ENCODE results near the gene SIAH1. TPM values are rescaled to one million over a fixed set of nuclear protein-coding genes. Genes with fewer than 3 reads are reported as not detected.
"Not testable (repeated sequence)": the region's sequence is repeated elsewhere in the genome, so short reads cannot be mapped to it uniquely, and the experiment has no call there.

The SIAH1 gene
- total and polyA plus RNA-seq, 9 of the 15 experiments (the other 6 are each of a cell fraction or from before 2014, with no cell fraction given): 4.1 to 14.3 (median 12.5) TPM

- WGBS (ENCODE audit: insufficient coverage, low coverage, missing lambda C conversion rate): 11% methylated on average over 26 of the region's 29 CpGs
- H3K27ac ChIP-seq (ENCODE audit: extremely low read depth, low read depth, low read length); H3K79me2 ChIP-seq (ENCODE audit: control insufficient read depth, insufficient read depth, low read length); DNase-seq (ENCODE audit: extremely low read depth in 1 of 4, low spot score in 3 of 4); H3K9ac ChIP-seq (ENCODE audit: insufficient read depth in 1 of 2, low read depth in 2 of 2, low read length in 2 of 2); H2AFZ ChIP-seq (ENCODE audit: low read depth, low read length); H3K36me3 ChIP-seq (ENCODE audit: control insufficient read depth, insufficient read depth, low read length); H3K9me3 ChIP-seq (replicated peaks; ENCODE audit: control insufficient read depth, insufficient read depth, low read depth, low read length); H3K4me1 ChIP-seq (replicated peaks in 1 of 2; ENCODE audit: control insufficient read depth in 2 of 2, insufficient read depth in 2 of 2, low read length in 2 of 2); POLR2A ChIA-PET; H3K4me3 ChIP-seq; ATAC-seq; BruUV-seq (replicated peaks); H4K20me1 ChIP-seq (replicated peaks; ENCODE audit: control insufficient read depth, insufficient read depth, low read length); FAIRE-seq; intact Hi-C loops (cut with micrococcal nuclease); in situ Hi-C loops (cut with MboI); H3K4me2 ChIP-seq (ENCODE audit: insufficient read depth, low read length); H3K9me1 ChIP-seq (ENCODE audit: control insufficient read depth, insufficient read depth, low read length): not testable (repeated sequence)
- H3K27me3 ChIP-seq (ENCODE audit: control insufficient read depth in 2 of 2, insufficient read depth in 2 of 2, low read length in 2 of 2): peaks cover 7 to 14% of the 10 kb centered on the region in 2 experiments
- CTCF ChIA-PET (ENCODE audit: low intra/inter-chr PET ratio): interaction anchor here (0.5 kb wide), 1 partner anchor 73 kb away, joined by 3 read pairs; no protein-coding TSS in a partner anchor
Observed at GRCh38 chr16:48416617-48417016, 31.4 kb upstream of the SIAH1 start.

DNA sequence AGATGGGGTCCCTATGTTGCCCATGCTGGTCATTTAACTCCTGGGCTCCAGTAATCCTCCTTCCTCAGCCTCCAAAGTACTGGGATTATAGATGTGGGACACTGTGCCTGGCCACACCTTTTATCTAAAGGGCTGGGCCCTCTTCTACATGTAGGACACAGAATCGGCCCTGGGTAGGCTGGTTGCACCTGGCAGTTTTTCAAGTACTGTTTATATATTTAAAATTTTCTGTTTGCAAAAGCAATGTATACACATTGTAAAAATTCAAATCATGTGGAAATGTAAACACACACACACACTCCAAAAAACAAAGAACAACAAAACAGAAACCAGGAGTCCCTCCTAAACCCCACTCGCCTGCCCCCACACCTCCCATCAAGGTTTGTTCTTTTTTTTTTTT, 28.1 kb upstream of the SIAH1 start:
- intact Hi-C loops (cut with micrococcal nuclease) (no loop called here), in situ Hi-C loops (cut with MboI) (no loop called here)
- POLR2A ChIA-PET: no interaction called here
- no peak overlapping the region for H2AFZ ChIP-seq (ENCODE audit: low read depth, low read length)
- BruUV-seq (replicated peaks): no TSS peak
- H3K4me2 ChIP-seq (ENCODE audit: insufficient read depth, low read length): no peak overlapping the region
- no peak overlapping the region for H3K4me3 ChIP-seq
- WGBS (ENCODE audit: insufficient coverage, low coverage, missing lambda C conversion rate): 3% methylated on average over 2 of the region's 2 CpGs
- H3K9me3 ChIP-seq (replicated peaks; ENCODE audit: control insufficient read depth, insufficient read depth, low read depth, low read length): no peaks in the 10 kb centered on the region
- H3K79me2 ChIP-seq (ENCODE audit: control insufficient read depth, insufficient read depth, low read length): no peaks in the 10 kb centered on the region
- H3K27me3 ChIP-seq (ENCODE audit: control insufficient read depth in 2 of 2, insufficient read depth in 2 of 2, low read length in 2 of 2): peaks cover 12% of the 10 kb centered on the region in 2 experiments
- no peaks in the 10 kb centered on the region for H3K9me1 ChIP-seq (ENCODE audit: control insufficient read depth, insufficient read depth, low read length)
- TF ChIP-seq HMGXB4 (CRISPR knock-in tag; IDR thresholded peaks at IDR 0.05) (no peak), HCFC1 (IDR thresholded peaks at IDR 0.05; ENCODE audit: low read depth, low read length) (no peak), GABPB2 (CRISPR knock-in tag; conservative IDR thresholded peaks at IDR 0.05) (no peak), POLR3A (IDR thresholded peaks at IDR 0.05; ENCODE audit: borderline replicate concordance, extremely low read depth, insufficient read depth, insufficient read length) (no peak), DNMT1 (IDR thresholded peaks at IDR 0.05) (no peak), HNRNPL (IDR thresholded peaks at IDR 0.05; ENCODE audit: low read depth, low read length) (no peak), BCOR (IDR thresholded peaks at IDR 0.05) (no peak), NCOA4 (IDR thresholded peaks at IDR 0.05; ENCODE audit: partially characterized antibody) (no peak), HMG20A (CRISPR knock-in tag; conservative IDR thresholded peaks at IDR 0.05) (no peak), MAFK (IDR thresholded peaks at IDR 0.05; ENCODE audit: low read length) (no peak)
- TF ChIP-seq, protein P1, sequence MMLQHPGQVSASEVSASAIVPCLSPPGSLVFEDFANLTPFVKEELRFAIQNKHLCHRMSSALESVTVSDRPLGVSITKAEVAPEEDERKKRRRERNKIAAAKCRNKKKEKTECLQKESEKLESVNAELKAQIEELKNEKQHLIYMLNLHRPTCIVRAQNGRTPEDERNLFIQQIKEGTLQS (IDR thresholded peaks at IDR 0.05): no peak
- TF ChIP-seq, protein P1 (CRISPR knock-in tag; conservative IDR thresholded peaks at IDR 0.05): no peak
- no peak overlapping the region for H3K27ac ChIP-seq (ENCODE audit: extremely low read depth, low read depth, low read length)
- no peaks in the 10 kb centered on the region; the same call in 1 of the 2 replicates for H4K20me1 ChIP-seq (replicated peaks; ENCODE audit: control insufficient read depth, insufficient read depth, low read length)
- ATAC-seq: no peak
- no peak for DNase-seq (ENCODE audit: extremely low read depth in 1 of 4, low spot score in 3 of 4)
- no peaks in the 10 kb centered on the region for H3K36me3 ChIP-seq (ENCODE audit: control insufficient read depth, insufficient read depth, low read length)
- CTCF ChIA-PET (ENCODE audit: low intra/inter-chr PET ratio): no interaction called here
- H3K9ac ChIP-seq (ENCODE audit: insufficient read depth in 1 of 2, low read depth in 2 of 2, low read length in 2 of 2): no peak overlapping the region
- no peak for FAIRE-seq
- H3K4me1 ChIP-seq (replicated peaks in 1 of 2; ENCODE audit: control insufficient read depth in 2 of 2, insufficient read depth in 2 of 2, low read length in 2 of 2): peaks cover 8 to 10% of the 10 kb centered on the region in 2 experiments; a peak in 4 of 5 replicates

All from K562 (cell line).